ENCODE results near the gene TNNT1.

Gene TNNT1

GRCh38 chr19:55115446-55116065 is 33.5 kb downstream of the TNNT1 start:
- Histone ChIP-seq H3K4me1 (peaks cover 19% of the 10 kb centered on the region), H3K9me3 (ENCODE audit: control insufficient read depth, low read length) (no peaks in the 10 kb centered on the region), H3K4me2 (ENCODE audit: low read length) (peak overlapping the region; percentile 99), H3K27me3 (ENCODE audit: control insufficient read depth, insufficient read depth, low read length) (no peaks in the 10 kb centered on the region), H3K9ac (no peak overlapping the region), H3K79me2 (peaks cover 33% of the 10 kb centered on the region), H3K36me3 (ENCODE audit: control insufficient read depth, insufficient read depth, low read length) (no peaks in the 10 kb centered on the region), H3K27ac (peak overlapping the region; percentile 79), H2AFZ (no peak overlapping the region), H3K4me3 (ENCODE audit: low read depth, low read length) (peak overlapping the region; percentile 86)
- TF ChIP-seq, protein P1, sequence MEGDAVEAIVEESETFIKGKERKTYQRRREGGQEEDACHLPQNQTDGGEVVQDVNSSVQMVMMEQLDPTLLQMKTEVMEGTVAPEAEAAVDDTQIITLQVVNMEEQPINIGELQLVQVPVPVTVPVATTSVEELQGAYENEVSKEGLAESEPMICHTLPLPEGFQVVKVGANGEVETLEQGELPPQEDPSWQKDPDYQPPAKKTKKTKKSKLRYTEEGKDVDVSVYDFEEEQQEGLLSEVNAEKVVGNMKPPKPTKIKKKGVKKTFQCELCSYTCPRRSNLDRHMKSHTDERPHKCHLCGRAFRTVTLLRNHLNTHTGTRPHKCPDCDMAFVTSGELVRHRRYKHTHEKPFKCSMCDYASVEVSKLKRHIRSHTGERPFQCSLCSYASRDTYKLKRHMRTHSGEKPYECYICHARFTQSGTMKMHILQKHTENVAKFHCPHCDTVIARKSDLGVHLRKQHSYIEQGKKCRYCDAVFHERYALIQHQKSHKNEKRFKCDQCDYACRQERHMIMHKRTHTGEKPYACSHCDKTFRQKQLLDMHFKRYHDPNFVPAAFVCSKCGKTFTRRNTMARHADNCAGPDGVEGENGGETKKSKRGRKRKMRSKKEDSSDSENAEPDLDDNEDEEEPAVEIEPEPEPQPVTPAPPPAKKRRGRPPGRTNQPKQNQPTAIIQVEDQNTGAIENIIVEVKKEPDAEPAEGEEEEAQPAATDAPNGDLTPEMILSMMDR (IDR thresholded peaks at IDR 0.05), result no peak

GRCh38 chr19:55114566-55115145 is 34.4 kb downstream of the TNNT1 start:
- Histone ChIP-seq H3K36me3 (ENCODE audit: control insufficient read depth, insufficient read depth, low read length) (no peaks in the 10 kb centered on the region), H3K9ac (no peak overlapping the region), H3K9me3 (ENCODE audit: control insufficient read depth, low read length) (no peaks in the 10 kb centered on the region), H3K4me2 (ENCODE audit: low read length) (no peak overlapping the region), H3K27ac (peak overlapping the region; percentile 41), H3K27me3 (ENCODE audit: control insufficient read depth, insufficient read depth, low read length) (no peaks in the 10 kb centered on the region), H3K4me1 (peaks cover 19% of the 10 kb centered on the region), H3K4me3 (ENCODE audit: low read depth, low read length) (no peak overlapping the region), H3K79me2 (peaks cover 33% of the 10 kb centered on the region), H2AFZ (no peak overlapping the region)
- TF ChIP-seq, protein P1 (IDR thresholded peaks at IDR 0.05), result no peak

DNA sequence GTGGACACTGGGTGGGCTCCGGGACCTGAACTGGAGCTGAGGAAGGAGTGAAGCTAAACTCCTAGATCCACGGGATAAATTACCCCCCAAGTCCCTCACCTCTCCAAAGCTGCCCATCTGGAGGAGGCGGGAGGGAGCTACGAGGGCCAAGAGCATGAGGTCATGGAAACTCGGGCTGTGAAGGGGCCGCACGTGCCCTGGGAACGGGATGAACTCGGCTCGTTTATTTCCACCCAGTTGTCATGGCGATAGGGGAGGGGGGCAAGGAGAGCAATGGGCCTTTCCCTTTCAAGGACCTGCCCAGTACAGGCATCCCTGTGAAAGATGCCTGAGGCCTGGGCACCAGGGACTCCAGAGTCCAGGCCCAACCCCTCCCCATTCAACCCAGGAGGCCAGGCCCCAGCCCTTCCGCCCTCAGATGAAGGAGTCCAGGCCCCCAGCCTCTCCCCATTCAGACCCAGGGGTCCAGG is 35.4 kb downstream of the TNNT1 start:
- Histone ChIP-seq H3K79me2 (peaks cover 33% of the 10 kb centered on the region), H2AFZ (no peak overlapping the region), H3K9me3 (ENCODE audit: control insufficient read depth, low read length) (no peaks in the 10 kb centered on the region), H3K27me3 (ENCODE audit: control insufficient read depth, insufficient read depth, low read length) (no peaks in the 10 kb centered on the region), H3K36me3 (ENCODE audit: control insufficient read depth, insufficient read depth, low read length) (no peaks in the 10 kb centered on the region), H3K4me1 (peaks cover 19% of the 10 kb centered on the region), H3K27ac (peak overlapping the region; percentile 81), H3K4me2 (ENCODE audit: low read length) (peak overlapping the region; percentile 67), H3K9ac (no peak overlapping the region), H3K4me3 (ENCODE audit: low read depth, low read length) (peak overlapping the region; percentile 34)
- TF ChIP-seq, protein P1 (IDR thresholded peaks at IDR 0.05), result no peak

GRCh38 chr19:55112777-55113569 is 36.0 kb downstream of the TNNT1 start:
- Histone ChIP-seq H3K79me2 (peaks cover 33% of the 10 kb centered on the region), H3K9me3 (ENCODE audit: control insufficient read depth, low read length) (no peaks in the 10 kb centered on the region), H2AFZ (no peak overlapping the region), H3K4me2 (ENCODE audit: low read length) (peak overlapping the region; percentile 67), H3K27ac (peak overlapping the region; percentile 81), H3K9ac (no peak overlapping the region), H3K27me3 (ENCODE audit: control insufficient read depth, insufficient read depth, low read length) (no peaks in the 10 kb centered on the region), H3K4me1 (peaks cover 16% of the 10 kb centered on the region), H3K36me3 (ENCODE audit: control insufficient read depth, insufficient read depth, low read length) (no peaks in the 10 kb centered on the region), H3K4me3 (ENCODE audit: low read depth, low read length) (peak overlapping the region; percentile 34)
- TF ChIP-seq, protein P1 (IDR thresholded peaks at IDR 0.05), result no peak
